ENCODE results near the gene SLC25A1.

GRCh38 chr22:19169002-19169946, 9.3 kb downstream of the SLC25A1 start:
- no peak for TF ChIP-seq CTCF (IDR thresholded peaks at IDR 0.05)
- TF ChIP-seq POLR2A (IDR thresholded peaks at IDR 0.05) = no peak
